ENCODE results near the gene TPI1.

- TF ChIP-seq CTCF (IDR thresholded peaks at IDR 0.05; ENCODE audit: poor library complexity), result no peak
- no peak for TF ChIP-seq EZH2phosphoT487 (IDR thresholded peaks at IDR 0.05; ENCODE audit: low read depth, severe bottlenecking, unreplicated experiment)
Observed at GRCh38 chr12:6851153-6851920, 16.0 kb upstream of the TPI1 start, which contains the start of gene CDCA3.

Data from hepatocyte (in vitro differentiated cells).